CD4-positive, alpha-beta T cell treated with Interleukin-12 subunit alpha and Interleukin-12 subunit beta, for 1 hour (primary cell): ENCODE results near the gene SCNN1G.

Experiments
- DNase-seq: peaks from one replicate; pipeline ENCODE4 v3.0.0-alpha.2; 2020

SCNN1G gene

DNA sequence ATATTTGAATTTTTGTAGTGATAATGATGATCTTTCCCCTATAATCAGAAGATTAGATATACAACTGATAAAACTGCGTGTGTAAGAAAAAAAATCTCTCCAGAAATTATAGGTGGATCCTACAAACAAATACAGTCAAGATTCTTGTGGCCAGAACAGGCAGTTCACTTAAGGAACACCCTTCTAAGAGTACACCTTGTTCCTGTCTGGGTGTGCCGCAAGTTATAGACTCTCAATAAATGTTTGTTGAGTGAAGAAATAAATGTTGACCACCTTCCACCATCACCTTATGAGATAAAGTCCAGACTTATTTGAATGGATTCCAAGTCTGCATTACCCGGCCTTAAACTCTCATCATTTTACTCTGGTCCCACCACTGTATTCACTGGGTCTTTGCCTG, 73.9 kb downstream of the SCNN1G start:
- no peak for DNase-seq

- no peak for DNase-seq
Observed at GRCh38 chr16:23257682-23258081, 75.1 kb downstream of the SCNN1G start.

DNA sequence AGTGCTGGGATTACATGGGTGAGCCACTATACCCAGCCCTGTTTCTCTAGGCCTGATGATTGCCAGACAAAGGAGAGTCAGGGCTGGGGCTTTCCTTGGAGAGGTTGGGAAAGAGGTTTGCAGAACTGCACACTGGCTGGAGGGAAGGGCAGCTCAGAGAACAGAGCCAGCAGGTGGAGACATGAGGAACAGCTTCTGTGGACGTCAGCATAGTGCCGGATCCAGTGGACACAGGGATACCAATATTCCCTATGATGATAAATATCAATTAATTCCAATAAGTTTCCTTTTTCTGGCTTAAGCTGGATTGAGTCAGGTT, 76.3 kb downstream of the SCNN1G start:
- no peak for DNase-seq
